ENCODE measurements around the gene RNF40. TPM values are rescaled to one million over a fixed set of nuclear protein-coding genes. Genes with fewer than 3 reads are reported as not detected.
"Not testable (repeated sequence)": the region's sequence is repeated elsewhere in the genome, so short reads cannot be mapped to it uniquely, and the experiment has no call there.

Gene RNF40
- total and polyA plus RNA-seq, 2 experiments from 2014 or later, result 70.4 to 75.3 TPM

GRCh38 chr16:30808146-30808545, 46.0 kb downstream of the RNF40 start:
- no peak for DNase-seq (ENCODE audit: low spot score)
- Histone ChIP-seq H3K36me3 (replicated peaks; ENCODE audit: insufficient read depth, low read depth) (no peaks in the 10 kb centered on the region), H3K27me3 (no peaks in the 10 kb centered on the region), H3K4me3 (no peak overlapping the region), H3K9me2 (replicated peaks; ENCODE audit: insufficient read depth) (no peaks in the 10 kb centered on the region), H2AFZ (no peak overlapping the region), H4K20me1 (ENCODE audit: insufficient read depth, poor library complexity, severe bottlenecking) (no peaks in the 10 kb centered on the region), H3K4me1 (ENCODE audit: insufficient read depth) (peaks cover 7% of the 10 kb centered on the region), H3K79me2 (peaks cover 2% of the 10 kb centered on the region), H3K27ac (no peak overlapping the region), H3K9me3 (ENCODE audit: low read depth) (no peaks in the 10 kb centered on the region), H3K4me2 (no peak overlapping the region)
- TF ChIP-seq EZH2phosphoT487 (IDR thresholded peaks at IDR 0.05; ENCODE audit: low read depth, severe bottlenecking, unreplicated experiment) (no peak), CTCF (IDR thresholded peaks at IDR 0.05; ENCODE audit: poor library complexity) (no peak), EZH2 (IDR thresholded peaks at IDR 0.05; ENCODE audit: borderline replicate concordance) (no peak)
- 100% methylated on average over 5 of the region's 5 CpGs for WGBS (ENCODE audit: low lambda C conversion rate, missing lambda C conversion rate)

- H4K20me1 ChIP-seq (ENCODE audit: insufficient read depth, poor library complexity, severe bottlenecking); H3K79me2 ChIP-seq; H3K36me3 ChIP-seq (replicated peaks; ENCODE audit: insufficient read depth, low read depth); H3K27me3 ChIP-seq; H3K27ac ChIP-seq; DNase-seq (ENCODE audit: low spot score); H3K4me3 ChIP-seq; H3K9me2 ChIP-seq (replicated peaks; ENCODE audit: insufficient read depth); H3K9me3 ChIP-seq (ENCODE audit: low read depth); H2AFZ ChIP-seq; H3K4me2 ChIP-seq: not testable (repeated sequence)
- WGBS (ENCODE audit: low lambda C conversion rate, missing lambda C conversion rate), result 57% methylated on average over 5 of the region's 5 CpGs
- peaks cover 12% of the 10 kb centered on the region for H3K4me1 ChIP-seq (ENCODE audit: insufficient read depth)
Measured at GRCh38 chr16:30808890-30809426, 46.8 kb downstream of the RNF40 start.

GRCh38 chr16:30809675-30810074, 47.6 kb downstream of the RNF40 start:
- peaks cover 14% of the 10 kb centered on the region for H3K4me1 ChIP-seq (ENCODE audit: insufficient read depth)
- DNase-seq (ENCODE audit: low spot score); H2AFZ ChIP-seq; H3K9me2 ChIP-seq (replicated peaks; ENCODE audit: insufficient read depth); H3K79me2 ChIP-seq; H3K4me3 ChIP-seq; H4K20me1 ChIP-seq (ENCODE audit: insufficient read depth, poor library complexity, severe bottlenecking); H3K4me2 ChIP-seq; H3K9me3 ChIP-seq (ENCODE audit: low read depth); H3K27ac ChIP-seq; H3K36me3 ChIP-seq (replicated peaks; ENCODE audit: insufficient read depth, low read depth); H3K27me3 ChIP-seq: not testable (repeated sequence)
- WGBS (ENCODE audit: low lambda C conversion rate, missing lambda C conversion rate), result 70% methylated on average over 5 of the region's 5 CpGs

GRCh38 chr16:30813821-30814189, 51.7 kb downstream of the RNF40 start:
- Histone ChIP-seq H3K4me1 (ENCODE audit: insufficient read depth) (peaks cover 10% of the 10 kb centered on the region), H3K9me3 (ENCODE audit: low read depth) (no peaks in the 10 kb centered on the region), H2AFZ (peak overlapping the region; percentile 78), H3K27ac (peak overlapping the region; percentile 93), H3K9me2 (replicated peaks; ENCODE audit: insufficient read depth) (no peaks in the 10 kb centered on the region), H4K20me1 (ENCODE audit: insufficient read depth, poor library complexity, severe bottlenecking) (no peaks in the 10 kb centered on the region), H3K4me2 (peak overlapping the region; percentile 75), H3K27me3 (no peaks in the 10 kb centered on the region), H3K79me2 (no peaks in the 10 kb centered on the region), H3K4me3 (no peak overlapping the region), H3K36me3 (replicated peaks; ENCODE audit: insufficient read depth, low read depth) (no peaks in the 10 kb centered on the region)
- peak; percentile 21 for DNase-seq (ENCODE audit: low spot score)
- no peak for TF ChIP-seq EZH2 (IDR thresholded peaks at IDR 0.05; ENCODE audit: borderline replicate concordance)
- no peak for TF ChIP-seq CTCF (IDR thresholded peaks at IDR 0.05; ENCODE audit: poor library complexity)
- no peak for TF ChIP-seq EZH2phosphoT487 (IDR thresholded peaks at IDR 0.05; ENCODE audit: low read depth, severe bottlenecking, unreplicated experiment)
- WGBS (ENCODE audit: low lambda C conversion rate, missing lambda C conversion rate), result 91% methylated on average over 3 of the region's 3 CpGs
